H1 (cell line): ENCODE results near the gene LANCL3.

Experiments used
- CHD1 ChIP-seq: IDR thresholded peaks from 2 replicates; pipeline ENCODE4 v1.6.1; 2012; ENCODE audit warnings: low read depth, low read length, improper control_type of control experiment
- CTCF ChIP-seq, 3 experiments: IDR thresholded peaks; 1 replicate in 2 of 3; 2 replicates in 1 of 3; pipeline versions ENCODE4 v1.5.1 to v1.6.1; 2011; ENCODE audit warnings: low read length in 3 of 3, mild to moderate bottlenecking in 3 of 3, inconsistent platforms in 2 of 3, low read depth in 1 of 3, moderate library complexity in 1 of 3; ENCODE audit not compliant: insufficient read depth in 1 of 3; ENCODE audit errors: control extremely low read depth in 1 of 3
- MAX ChIP-seq: IDR thresholded peaks from 2 replicates; pipeline ENCODE4 v1.6.1; 2012; ENCODE audit warnings: inconsistent platforms
- POLR2A ChIP-seq, 2 experiments: IDR thresholded peaks; 1 replicate in 1 of 2; 2 replicates in 1 of 2; pipeline ENCODE4 v1.6.1; 2011; ENCODE audit warnings: low read depth in 2 of 2, low read length in 2 of 2, mild to moderate bottlenecking in 2 of 2; ENCODE audit errors: control extremely low read depth in 1 of 2
- POLR2AphosphoS5 ChIP-seq: IDR thresholded peaks from 2 replicates; pipeline ENCODE4 v1.6.1; 2011; ENCODE audit warnings: low read depth, low read length
- RAD21 ChIP-seq, 2 experiments: IDR thresholded peaks in 1 of 2; conservative IDR thresholded peaks in 1 of 2; 2 replicates each; pipeline ENCODE4 v1.6.1; 2011; ENCODE audit warnings: low read depth in 2 of 2, low read length in 2 of 2, improper control_type of control experiment in 1 of 2, inconsistent platforms in 1 of 2, mild to moderate bottlenecking in 1 of 2, moderate library complexity in 1 of 2
- TEAD4 ChIP-seq: IDR thresholded peaks from 2 replicates; pipeline ENCODE4 v1.6.1; 2012; ENCODE audit warnings: low read depth, low read length, inconsistent platforms, mixed read lengths
- USF2 ChIP-seq: IDR thresholded peaks from 2 replicates; pipeline ENCODE4 v1.6.1; 2011; ENCODE audit warnings: low read length, improper control_type of control experiment

DNA sequence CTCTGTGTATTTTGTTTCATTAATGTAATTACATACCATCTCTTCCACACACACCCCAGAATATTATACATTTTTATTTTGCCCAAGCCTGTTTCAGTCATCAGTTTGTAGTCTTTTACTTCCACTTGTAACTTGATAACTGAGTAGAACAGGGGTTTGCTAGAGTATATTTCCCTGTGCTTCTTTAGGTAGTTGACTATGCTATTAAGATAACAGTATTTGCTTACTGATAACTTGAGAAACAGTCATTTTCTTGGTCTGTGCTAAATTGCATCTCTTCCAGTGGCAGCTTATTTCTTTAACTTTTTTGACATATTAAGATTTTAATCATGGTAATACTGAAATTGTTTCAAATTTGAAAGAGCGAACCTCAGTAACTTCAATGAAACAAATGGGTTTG, 107.1 kb downstream of the LANCL3 start:
- TF ChIP-seq CTCF (IDR thresholded peaks at IDR 0.05; ENCODE audit: control extremely low read depth in 1 of 3, insufficient read depth in 1 of 3, low read depth in 1 of 3, low read length in 3 of 3) (no peak), TEAD4 (no peak), POLR2AphosphoS5 (no peak), CHD1 (no peak), RAD21 (IDR thresholded peaks at IDR 0.05 in 1 of 2, conservative IDR thresholded peaks at IDR 0.05 in 1 of 2; ENCODE audit: low read depth in 2 of 2, low read length in 2 of 2) (no peak), USF2 (no peak), MAX (no peak), POLR2A (IDR thresholded peaks at IDR 0.05; ENCODE audit: control extremely low read depth in 1 of 2, low read depth in 2 of 2, low read length in 2 of 2) (no peak)
